OCI-LY7 (cell line): ENCODE measurements around the gene LENG1.

Experiments
- CTCF ChIP-seq: fragments of 200-600 bp; sonication (generic); conservative IDR thresholded peaks from 2 replicates; pipeline ENCODE4 v1.5.1; 2014; ENCODE audit warnings: mild to moderate bottlenecking, antibody characterized with exemption, low read length, moderate library complexity, mixed read lengths
- EZH2phosphoT487 ChIP-seq: fragments of 200-600 bp; sonication (generic); IDR thresholded peaks from 2 replicates; pipeline ENCODE4 v1.6.1; 2018; ENCODE audit warnings: low read depth, borderline replicate concordance, mild to moderate bottlenecking, mixed run types, antibody characterized with exemption, low read length, moderate library complexity, mixed read lengths

GRCh38 chr19:54153731-54154326 lies 5.7 kb downstream of the LENG1 start:
- TF ChIP-seq CTCF, result no peak
- no peak for TF ChIP-seq EZH2phosphoT487
